ELR (cell line): ENCODE data around the gene PLA2G4A.

ENCODE experiments used
- DNase-seq: peaks from one replicate; pipeline ENCODE4 v3.0.0-alpha.2; 2015; ENCODE audit warnings: low read depth

Gene PLA2G4A

GRCh38 chr1:186834399-186834958, 5.7 kb downstream of the PLA2G4A start:
- DNase-seq, result no peak

GRCh38 chr1:186835448-186835847, 6.7 kb downstream of the PLA2G4A start:
- no peak for DNase-seq

GRCh38 chr1:186837806-186838205, 9.1 kb downstream of the PLA2G4A start:
- no peak for DNase-seq

GRCh38 chr1:186838380-186839040, 9.8 kb downstream of the PLA2G4A start:
- DNase-seq, result no peak

DNA sequence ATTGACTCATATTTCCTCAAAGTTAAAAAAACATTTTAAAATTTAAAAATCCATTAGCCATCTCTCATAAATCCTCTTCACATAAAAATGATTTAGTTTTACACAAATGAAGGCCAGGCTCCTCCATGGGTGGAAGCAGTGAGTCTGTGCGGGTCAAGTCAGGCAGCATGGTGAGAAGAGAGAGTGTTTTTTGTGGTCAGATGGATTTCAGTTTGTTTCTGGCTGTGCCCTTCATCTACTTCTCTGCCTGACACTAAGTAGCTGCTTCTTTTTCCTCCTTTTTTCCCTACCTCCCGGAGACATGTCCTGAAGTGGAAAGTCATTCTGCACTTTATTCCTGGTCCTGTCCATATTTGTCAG, 10.3 kb downstream of the PLA2G4A start:
- DNase-seq, result no peak

DNA sequence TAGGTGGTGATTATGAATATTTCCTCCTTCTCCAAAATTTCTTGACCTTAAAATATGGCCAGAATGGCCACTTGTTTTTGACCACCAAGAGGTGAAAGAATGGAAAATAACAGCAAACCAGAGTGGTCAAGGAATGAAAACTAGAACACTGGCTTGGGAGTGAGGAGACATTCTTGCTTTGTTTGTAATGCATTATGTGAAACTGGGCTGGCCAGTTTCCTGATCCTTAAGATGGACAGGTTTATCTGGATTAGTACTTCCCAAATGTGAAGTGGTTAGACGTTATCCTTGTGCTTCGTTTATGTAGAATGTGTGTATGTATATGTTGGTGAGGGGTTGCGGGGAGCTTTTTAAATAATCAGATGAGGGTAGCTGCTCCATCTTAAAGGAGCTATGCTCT, 12.8 kb downstream of the PLA2G4A start:
- DNase-seq, result no peak

GRCh38 chr1:186842547-186842946, 13.8 kb downstream of the PLA2G4A start:
- no peak for DNase-seq

- no peak for DNase-seq
These were observed 14.5 kb downstream of the PLA2G4A start for GRCh38 chr1:186843226-186843625.

- no peak for DNase-seq
These were observed 15.2 kb downstream of the PLA2G4A start for GRCh38 chr1:186843931-186844330.

DNA sequence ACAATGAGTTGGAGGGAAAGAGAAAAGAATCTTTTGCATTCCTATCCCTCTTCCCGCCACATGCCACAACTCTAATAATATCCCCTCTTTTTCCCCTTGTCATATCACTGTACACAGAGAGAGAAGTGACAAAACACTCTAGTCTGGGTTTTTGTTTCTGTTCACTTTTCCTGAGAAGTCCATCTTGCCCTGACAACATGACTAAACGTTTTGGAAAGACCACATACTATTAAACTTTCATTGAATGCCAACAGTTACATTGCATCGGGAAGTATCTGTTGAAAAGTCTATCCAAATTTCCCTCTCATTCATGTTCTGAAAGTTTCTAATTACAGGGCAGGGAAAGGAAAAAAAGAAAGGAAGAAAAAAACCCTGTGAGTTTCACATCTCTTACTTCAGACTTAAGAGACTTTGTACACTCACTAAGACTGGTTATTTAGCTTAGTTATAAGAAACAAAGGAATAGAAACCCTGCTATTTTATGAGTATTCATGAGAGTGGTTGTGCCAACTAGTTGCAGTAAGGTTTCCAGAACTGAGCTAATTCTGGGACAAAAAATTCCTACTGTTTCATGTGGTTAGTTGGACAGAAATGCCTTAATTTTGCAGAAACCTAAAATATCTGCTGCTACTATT, 16.9 kb downstream of the PLA2G4A start:
- DNase-seq, result no peak

- DNase-seq, result no peak
These were observed 19.9 kb downstream of the PLA2G4A start for GRCh38 chr1:186848509-186849130.

GRCh38 chr1:186849271-186849671, 20.5 kb downstream of the PLA2G4A start:
- no peak for DNase-seq

- DNase-seq, result peak; percentile 20
These were observed 21.1 kb downstream of the PLA2G4A start for GRCh38 chr1:186849826-186850225.

- DNase-seq, result no peak
These were observed 25.4 kb downstream of the PLA2G4A start for GRCh38 chr1:186854102-186854501.

- no peak for DNase-seq
These were observed 30.2 kb downstream of the PLA2G4A start for GRCh38 chr1:186858923-186859322.

DNA sequence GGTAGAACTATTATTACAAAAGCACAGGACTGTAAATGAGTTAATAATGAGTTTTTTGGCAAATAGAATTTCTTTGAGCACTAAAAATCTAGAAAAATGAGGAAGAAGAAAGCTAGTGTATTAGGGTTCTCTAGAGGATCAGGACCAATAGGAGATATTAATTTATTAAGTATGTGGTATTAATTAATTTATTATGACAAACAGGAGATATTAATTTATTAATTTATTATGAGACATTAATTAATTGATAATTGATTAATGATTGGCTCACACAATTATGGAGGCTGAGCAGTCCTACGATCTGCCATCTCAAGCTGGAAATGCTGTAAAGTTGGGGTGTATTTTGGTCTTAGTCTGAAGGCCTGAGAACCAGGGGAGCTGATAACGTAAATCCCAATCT, 31.2 kb downstream of the PLA2G4A start:
- no peak for DNase-seq

DNA sequence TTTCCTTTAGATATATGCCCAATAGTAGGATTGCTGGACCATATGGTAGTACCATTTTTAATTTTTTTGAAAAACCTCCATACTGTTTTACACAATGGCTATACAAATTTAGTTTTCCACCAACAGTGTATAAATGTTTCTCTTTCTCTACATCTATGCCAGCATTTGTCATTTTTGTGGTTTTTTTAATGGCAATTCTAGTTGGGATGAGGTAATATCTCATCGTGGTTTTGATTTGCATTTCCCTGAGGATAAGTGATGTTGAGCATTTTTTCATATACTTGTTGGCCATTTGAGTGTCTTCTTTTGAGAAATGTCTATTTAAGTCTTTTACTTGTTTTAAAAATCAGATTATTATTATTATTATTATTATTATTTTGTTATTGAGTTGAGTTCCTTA, 35.5 kb downstream of the PLA2G4A start:
- peak; percentile 19 for DNase-seq

- peak; percentile 20 for DNase-seq
These were observed 36.5 kb downstream of the PLA2G4A start for GRCh38 chr1:186865253-186865652.

DNA sequence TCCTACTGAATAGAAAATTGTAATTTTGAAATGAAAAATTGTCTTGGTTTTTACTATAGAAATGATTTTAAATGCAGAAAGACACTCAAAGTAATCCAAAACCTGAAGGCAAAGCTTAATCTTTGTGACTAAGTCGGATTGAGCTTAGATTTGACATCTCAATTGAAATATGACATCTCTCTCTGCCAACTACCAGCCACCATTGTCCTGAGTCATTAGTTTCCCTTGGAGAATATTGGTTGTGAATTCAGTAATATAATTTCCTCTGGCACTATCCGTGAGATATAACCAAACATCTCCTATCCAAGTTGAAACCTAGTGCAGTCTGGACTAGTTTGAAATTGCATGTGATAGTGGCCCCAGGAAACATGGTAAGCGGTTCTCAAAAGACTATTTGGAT, 37.1 kb downstream of the PLA2G4A start:
- DNase-seq, result peak; percentile 13

DNA sequence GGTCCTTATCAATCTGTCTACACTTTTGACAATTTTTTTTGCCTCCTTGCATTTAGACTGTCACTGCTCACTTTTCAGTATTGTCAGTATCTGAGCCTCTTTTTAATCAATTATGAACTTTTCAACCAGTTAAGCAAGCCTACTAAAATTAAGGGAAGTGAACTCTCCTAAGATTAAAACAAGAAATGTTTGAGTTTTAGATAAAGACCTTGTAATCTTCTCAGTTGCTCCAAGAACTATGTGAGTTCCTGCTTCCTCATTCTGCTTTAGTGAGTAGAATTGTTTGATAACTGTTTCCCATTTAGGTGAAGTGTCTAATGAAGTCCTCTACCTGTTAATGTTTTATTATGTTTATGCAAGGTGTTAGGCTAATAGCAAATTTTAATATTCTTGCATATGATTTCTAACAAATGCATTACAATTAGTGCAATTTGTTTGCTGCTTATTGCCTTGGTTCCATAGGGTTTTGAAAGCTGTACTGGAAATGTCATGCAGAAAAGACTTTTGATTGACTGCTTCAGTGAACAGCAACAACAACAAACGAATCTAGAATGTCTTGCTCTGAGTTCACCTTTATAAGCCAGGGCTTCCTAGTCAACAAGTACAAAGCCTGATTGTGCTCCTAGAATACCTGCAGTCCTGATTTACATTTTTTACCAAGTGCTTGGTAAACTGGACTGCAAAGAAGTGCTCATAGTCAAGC, 40.9 kb downstream of the PLA2G4A start:
- DNase-seq, result no peak

DNA sequence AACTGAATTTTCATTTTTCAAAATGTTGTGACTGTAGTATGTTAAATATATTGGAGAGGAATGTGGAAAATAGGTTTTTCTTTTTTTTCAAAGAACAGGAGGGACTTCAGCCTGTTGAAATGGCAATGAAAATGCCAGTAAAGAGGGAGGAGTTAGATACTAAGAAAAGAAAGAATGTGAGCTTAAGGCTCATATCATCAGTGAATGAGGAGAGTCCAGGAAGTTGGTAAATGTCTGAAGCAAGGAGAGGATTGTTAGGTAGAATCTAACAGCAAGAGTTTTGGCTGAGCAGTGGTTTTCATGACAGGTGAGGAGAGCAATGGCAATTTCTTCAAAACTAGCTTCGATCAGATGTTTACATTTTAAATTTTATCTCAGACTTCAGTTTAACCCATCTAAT, 43.0 kb downstream of the PLA2G4A start:
- no peak for DNase-seq

- DNase-seq, result no peak
These were observed 43.5 kb downstream of the PLA2G4A start for GRCh38 chr1:186872291-186872690.

DNA sequence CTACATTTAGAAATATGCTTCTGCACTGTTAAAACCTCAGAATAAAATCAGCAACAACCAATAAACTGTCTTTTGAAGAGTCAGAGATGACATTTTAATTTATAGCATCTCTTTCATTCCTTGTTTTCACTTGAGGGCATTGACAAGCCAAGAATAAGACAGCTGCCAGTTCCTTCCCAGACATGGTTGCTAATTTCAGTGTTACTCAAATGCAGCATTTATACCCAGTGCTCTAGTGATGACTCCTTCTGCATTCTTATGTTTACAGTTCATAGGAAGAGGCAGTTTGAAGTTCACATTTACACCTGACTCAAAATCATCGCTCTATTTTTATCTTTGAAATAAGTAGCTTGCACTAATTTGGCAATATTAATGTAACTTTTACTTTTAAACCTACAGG, 44.9 kb downstream of the PLA2G4A start:
- no peak for DNase-seq
